Myocyte (in vitro differentiated cells): ENCODE results near the gene FGF22. TPM values are rescaled to one million over a fixed set of nuclear protein-coding genes. Genes with fewer than 3 reads are reported as not detected.
"Not testable (repeated sequence)": the region's sequence is repeated elsewhere in the genome, so short reads cannot be mapped to it uniquely, and the experiment has no call there.

Experiments
- DNase-seq: peaks from one replicate; pipeline ENCODE4 v3.0.0-alpha.2; 2012; ENCODE audit warnings: low read depth
- total RNA-seq: library from RNA; depleted of rRNA; stranded (reverse); fragments of >200 nt; gene quantifications from 2 replicates; pipeline ENCODE4 v1.2.3, GENCODE V29; 2014

FGF22 gene
- total RNA-seq, 1 donor from 2014 or later: 0.16 TPM

DNA sequence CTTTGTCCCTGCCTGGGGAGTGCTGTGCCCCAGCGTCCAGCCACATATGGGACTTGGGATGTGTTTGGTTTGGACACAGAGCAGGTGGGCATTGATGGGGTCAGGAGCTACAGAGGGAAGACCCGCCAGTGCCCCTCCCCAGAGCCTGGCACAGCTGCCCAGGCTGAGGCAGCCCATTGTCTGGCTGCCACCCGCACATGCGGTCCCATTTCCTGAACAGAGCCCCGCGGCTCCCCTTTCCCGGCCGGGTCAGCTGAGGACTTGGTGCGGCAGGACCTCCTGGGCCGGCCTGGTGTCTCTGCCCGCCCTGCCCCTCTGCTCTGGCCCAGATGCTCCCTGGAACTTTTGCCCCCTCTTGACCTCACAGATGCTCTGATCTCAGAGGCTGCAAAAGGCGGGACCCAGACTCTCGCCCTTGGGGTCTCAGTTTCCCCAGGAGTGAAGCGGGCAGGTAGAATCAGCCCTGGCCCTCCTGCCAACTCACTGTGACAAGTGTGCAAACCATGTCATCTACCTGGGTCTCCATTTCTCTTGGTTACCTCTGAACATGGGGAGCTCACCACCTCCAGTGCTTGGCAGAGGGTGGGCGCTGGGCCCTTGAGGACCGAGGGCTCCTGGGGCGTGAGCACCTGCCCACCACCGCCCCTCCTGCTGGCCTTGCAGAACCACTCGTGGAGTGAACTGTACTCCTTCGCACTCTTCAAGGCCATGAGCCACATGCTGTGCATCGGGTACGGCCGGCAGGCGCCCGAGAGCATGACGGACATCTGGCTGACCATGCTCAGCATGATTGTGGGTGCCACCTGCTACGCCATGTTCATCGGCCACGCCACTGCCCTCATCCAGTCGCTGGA, 32.2 kb upstream of the FGF22 start:
- peak; percentile 20 for DNase-seq

DNA sequence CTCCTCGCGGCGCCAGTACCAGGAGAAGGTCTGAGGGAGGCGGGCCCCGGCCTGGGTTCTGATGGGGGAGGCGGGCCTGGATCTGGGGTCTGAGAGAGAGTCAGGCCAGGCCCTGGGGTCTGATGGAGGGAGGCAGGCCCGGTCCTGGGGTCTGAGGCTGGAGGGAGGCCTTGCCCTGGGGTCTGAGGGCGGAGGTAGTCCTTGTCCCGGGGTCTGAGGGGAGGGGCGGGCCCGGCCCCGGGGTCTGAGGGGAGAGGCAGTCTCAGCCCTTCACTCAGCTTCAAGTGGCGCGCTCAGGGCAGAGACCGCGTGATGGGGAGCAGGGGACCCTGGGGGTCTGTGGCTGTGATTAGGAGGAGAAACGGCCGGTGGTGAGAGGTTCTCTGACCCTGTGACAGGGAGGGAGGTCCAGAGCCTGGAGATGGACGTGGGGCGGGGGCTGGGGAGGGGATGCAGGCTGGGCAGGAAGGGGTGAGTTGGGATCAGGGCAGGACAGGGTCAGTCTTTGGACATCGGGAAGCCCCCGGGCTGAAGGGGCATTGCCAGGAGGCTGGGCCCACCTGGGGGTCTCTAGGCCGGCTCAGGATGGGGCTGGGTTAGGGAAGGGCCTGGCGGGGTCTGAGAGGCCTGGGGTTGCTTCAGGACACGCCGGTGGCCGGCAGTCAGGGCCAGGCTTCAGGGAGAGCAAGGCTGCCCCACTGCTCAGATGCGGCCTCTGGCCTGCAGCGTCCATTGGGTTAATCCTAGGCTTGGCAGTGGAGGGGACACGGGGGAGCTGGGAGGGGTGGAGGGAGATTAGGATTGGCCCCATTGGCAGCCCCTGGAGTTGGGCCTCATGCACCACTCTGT, 31.3 kb upstream of the FGF22 start:
- DNase-seq: no peak

DNA sequence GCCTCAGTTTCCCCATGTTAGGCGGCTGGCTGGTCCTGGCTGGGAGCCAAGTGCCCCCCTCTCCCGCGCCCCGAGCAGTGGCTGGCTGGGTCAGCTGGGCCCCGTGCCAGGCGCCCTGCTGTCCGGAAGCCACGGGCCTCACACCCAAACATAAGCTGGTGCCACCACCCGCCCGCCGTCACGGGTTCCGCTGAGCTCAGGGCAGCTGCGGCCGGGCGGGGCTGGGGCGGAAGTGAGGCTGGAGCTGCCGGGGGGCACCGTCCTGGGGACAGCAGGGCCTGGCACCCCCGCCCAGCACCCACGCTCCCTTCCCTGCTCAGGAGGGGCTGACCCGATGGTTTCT, 30.7 kb upstream of the FGF22 start:
- peak; percentile 79 for DNase-seq

DNA sequence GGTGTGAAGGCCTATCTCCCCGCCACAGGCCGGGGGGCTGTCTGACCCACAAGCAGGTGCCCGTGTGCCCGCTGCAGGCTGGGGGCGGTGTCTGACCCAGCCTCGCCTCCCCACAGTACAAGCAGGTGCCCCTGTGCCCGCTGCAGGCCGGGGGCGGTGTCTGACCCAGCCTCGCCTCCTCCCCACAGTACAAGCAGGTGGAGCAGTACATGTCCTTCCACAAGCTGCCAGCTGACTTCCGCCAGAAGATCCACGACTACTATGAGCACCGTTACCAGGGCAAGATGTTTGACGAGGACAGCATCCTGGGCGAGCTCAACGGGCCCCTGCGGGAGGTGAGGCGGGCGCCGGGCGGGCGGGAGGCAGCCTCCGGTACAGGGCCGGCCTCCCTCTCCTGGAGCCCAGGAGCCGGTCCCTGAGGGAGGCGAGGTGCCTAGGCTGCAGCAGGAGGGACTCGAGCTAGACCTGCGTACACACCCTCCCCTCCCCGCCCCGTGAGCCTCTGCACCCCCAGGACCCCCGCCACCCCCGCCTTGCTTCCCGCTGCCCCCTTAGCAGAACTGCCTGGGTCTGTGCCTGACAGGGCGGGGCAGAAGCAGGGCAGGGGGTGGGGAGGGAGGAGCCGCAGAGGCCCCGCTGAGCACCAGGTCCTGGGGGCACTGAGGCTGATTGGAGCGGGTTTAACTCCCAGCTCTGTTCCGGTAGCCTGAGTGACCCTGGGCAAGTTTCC, 29.4 kb upstream of the FGF22 start:
- peak; percentile 80 for DNase-seq

DNA sequence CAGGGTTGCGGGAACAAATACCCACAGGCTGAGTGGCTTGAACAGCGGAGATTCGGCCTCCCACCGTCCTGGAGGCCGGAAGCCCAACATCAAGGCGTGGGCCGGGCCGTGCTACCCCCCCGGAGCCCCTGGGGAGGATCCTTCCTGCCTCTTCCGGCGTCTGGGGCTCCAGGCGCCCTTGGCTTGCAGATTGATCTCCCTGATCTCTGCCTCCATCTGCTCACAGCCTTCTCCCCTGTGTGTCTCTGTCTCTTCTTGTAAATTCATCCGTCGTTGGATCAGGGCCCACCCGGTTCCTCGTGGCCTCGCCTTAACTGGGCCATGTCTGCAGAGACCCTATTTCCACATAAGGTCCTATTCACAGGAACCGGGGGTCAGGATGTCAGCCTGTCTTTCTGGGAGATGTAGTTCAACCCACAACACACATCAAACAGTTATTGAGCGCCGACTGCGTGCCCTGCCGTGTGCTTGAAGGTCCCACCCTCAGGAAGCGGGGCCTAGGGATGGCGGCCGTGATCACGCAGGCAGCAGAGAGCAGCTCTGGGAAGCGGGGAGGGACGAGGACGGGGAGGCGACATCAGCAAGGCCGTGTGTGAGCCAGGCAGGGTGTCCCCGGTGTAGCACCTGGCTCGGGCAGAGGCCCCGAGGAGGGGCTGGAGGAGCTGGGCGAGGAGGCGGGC, 28.7 kb upstream of the FGF22 start:
- DNase-seq: peak; percentile 86

DNA sequence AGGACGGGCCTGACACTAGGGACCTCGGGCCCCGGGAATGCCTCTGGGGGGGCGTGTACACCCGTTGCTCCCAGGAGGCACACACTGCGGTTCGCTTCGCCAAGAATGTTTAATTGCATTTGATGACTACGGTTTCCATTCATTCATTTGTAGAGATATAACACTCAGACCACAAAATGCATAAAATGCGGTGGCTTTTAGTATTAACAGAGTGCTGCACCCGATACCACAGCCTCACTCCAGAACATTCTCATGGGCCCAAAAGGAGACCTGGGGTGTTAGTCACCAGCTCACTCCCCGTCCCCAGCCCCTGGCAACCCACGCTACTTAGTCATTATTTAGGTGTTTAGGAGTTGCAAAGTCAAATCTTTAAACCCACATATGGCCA, 28.2 kb upstream of the FGF22 start:
- DNase-seq: peak; percentile 82

DNA sequence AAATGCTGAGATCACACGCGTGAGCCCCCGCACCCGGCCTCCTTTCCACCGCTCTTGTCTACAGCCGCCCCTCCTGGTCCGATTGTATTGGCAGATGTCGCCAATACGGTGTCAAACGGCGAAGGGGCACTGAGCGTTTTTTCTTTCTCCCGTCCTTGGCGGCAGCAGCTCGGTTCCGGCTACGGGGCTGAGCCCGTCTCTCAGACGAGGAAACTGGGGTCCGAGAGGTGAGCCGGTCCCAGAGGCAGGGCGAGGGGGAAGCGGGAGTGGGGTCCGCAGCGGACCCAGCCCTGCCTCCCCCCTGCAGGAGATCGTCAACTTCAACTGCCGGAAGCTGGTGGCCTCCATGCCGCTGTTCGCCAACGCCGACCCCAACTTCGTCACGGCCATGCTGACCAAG, 26.7 kb upstream of the FGF22 start:
- DNase-seq: no peak

DNA sequence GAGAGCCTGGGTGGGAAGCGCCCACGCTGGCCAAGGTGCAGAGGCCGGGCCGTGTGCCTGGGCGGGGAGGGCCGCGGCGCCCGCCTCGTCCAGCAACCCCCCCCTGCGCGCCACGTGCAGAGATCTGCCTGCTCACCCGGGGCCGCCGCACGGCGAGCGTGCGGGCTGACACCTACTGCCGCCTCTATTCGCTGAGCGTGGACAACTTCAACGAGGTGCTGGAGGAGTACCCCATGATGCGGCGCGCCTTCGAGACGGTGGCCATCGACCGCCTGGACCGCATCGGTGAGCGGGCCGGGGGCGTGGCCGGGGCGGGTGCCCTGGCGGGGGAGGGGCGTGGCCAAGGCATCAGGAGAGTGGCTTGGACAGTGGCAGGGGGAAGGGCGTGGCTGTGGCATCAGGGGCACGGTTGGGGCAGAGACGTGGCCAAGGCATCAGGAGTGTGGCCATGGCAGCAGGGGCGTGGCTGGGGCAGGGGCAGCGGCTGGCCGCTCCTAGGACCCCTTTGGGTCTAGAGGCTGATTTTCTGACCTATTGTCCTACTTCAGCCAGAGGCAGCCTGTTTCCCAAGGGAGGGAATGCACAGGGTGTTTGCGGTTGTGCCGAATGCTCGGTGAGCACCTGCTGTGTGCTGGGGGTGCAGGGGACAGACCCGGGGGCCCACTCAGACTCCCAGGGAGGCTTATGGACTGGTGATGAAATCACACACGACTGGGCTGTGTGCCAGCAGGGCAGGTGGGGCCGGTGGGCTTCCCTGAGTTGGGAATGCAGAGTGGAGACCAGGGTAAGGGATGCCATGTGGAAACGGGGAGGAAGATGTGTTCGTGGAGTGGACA, 25.7 kb upstream of the FGF22 start:
- DNase-seq: no peak

DNA sequence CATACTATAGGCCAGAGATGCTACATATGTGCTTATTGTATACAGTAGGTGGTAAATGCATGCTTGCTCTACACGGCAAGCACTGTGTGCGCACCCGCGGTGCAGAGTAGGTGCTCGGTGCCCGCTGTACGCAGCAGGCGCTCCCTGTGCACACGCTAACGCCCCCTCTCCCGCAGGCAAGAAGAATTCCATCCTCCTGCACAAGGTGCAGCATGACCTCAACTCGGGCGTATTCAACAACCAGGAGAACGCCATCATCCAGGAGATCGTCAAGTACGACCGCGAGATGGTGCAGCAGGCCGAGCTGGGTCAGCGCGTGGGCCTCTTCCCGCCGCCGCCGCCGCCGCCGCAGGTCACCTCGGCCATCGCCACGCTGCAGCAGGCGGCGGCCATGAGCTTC, 24.1 kb upstream of the FGF22 start:
- DNase-seq: no peak

DNA sequence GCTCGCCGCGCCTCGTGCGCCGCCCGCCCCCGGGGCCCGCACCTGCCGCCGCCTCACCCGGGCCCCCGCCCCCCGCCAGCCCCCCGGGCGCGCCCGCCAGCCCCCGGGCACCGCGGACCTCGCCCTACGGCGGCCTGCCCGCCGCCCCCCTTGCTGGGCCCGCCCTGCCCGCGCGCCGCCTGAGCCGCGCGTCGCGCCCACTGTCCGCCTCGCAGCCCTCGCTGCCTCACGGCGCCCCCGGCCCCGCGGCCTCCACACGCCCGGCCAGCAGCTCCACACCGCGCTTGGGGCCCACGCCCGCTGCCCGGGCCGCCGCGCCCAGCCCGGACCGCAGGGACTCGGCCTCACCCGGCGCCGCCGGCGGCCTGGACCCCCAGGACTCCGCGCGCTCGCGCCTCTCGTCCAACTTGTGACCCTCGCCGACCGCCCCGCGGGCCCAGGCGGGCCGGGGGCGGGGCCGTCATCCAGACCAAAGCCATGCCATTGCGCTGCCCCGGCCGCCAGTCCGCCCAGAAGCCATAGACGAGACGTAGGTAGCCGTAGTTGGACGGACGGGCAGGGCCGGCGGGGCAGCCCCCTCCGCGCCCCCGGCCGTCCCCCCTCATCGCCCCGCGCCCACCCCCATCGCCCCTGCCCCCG, 23.5 kb upstream of the FGF22 start:
- DNase-seq: no peak

DNA sequence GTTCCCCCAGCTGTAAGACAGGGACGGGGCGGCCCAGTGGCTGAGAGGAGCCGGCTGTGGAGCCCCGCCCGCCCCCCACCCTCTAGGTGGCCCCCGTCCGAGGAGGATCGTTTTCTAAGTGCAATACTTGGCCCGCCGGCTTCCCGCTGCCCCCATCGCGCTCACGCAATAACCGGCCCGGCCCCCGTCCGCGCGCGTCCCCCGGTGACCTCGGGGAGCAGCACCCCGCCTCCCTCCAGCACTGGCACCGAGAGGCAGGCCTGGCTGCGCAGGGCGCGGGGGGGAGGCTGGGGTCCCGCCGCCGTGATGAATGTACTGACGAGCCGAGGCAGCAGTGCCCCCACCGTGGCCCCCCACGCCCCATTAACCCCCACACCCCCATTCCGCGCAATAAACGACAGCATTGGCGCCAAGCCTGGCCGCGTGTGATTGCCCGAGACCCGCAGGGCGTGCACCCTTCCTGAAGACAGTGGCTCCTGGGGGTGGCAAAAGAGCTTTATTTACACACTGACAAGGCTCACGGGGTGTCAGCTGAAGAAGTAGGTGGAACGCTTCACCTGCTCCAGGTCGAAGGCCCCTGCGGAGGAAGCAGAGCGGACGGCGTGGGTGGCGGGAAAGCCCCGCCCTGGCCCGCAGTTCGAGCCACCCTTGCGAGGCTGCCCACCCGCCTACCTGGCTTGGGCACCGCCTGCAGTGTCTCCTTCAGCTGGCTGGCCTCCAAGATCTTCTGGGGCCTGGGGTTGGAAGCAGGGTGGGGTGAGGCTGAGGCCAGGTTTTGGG, 22.7 kb upstream of the FGF22 start:
- no peak for DNase-seq

DNA sequence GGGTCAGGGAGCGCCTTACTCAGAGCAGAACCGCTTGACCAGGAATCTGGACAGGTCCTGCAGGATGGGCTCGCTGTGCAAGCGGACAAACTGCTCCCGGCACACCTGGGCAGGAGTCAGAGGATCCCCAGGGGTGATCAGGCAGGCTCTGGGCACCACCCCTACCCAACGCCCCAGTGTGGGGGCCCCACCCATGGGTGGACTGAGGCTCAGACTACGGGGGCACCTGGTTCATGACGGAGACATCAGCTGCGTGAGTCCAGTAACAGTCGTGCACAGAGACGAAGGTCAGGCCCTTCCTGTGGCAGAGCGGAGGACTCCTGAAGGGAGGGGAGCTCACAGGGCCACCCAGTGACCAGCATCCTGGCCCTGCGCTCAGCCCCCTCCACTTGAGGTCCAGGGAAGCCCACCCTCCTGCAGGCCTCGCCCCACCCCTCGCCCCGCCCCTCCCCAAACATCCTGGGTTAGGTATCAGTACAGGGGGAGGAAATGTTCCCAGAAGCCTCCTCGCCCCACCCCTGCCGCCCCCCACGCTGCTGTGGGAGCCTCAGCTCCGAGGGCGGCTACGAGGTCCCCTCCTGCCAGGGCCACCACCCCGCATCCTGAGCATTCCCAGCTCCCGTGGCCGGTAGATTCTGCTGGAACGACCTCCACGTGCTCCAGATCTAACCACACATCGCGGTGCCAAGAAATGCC, 22.0 kb upstream of the FGF22 start:
- no peak for DNase-seq

DNA sequence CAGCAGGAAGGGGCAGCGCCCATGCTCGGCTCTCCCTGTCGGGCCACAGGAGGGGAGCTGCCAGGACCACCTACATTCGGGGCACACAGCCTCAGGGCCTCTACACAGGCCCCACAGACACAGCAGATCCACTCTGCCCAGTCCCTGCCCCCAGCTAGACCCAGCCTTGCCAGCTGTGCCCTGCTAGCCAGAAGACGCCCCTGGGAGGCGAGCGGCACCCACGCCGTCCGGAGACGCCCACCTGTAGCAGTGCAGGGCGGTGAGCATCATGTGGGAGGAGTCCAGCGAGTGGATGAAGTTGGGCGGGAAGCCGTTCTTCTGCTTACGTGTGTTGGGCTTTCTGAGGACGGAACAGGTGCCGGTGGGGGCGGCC, 21.4 kb upstream of the FGF22 start:
- DNase-seq: no peak

DNA sequence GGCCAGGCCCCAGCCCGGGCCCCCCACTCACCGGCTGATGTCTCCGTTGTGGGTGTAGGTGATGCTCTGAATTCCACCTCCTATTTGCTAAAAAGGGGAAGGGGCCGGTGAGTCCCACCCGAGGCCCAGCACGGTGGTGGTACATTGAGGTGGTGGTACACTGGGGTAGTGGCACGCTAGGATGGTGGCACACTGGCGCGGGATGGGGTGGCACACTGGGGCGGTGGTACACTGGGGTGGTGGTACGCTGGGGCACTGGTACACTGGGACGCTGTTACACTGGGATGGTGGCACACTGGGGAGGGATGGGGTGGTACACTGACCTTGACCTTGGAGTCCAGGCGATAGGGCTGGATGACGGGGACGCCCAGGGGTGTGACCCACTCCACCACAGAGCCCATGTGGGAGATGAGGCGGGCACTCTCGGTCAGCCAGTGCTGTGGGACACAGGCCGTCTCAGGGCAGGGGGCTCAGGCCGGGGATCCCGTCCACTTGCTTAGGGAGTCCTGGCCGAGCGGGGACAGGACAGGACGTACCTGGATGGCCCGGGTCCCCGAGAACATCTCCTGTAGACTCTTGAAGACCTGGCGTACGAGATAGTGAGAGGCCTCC, 20.9 kb upstream of the FGF22 start:
- DNase-seq: no peak

DNA sequence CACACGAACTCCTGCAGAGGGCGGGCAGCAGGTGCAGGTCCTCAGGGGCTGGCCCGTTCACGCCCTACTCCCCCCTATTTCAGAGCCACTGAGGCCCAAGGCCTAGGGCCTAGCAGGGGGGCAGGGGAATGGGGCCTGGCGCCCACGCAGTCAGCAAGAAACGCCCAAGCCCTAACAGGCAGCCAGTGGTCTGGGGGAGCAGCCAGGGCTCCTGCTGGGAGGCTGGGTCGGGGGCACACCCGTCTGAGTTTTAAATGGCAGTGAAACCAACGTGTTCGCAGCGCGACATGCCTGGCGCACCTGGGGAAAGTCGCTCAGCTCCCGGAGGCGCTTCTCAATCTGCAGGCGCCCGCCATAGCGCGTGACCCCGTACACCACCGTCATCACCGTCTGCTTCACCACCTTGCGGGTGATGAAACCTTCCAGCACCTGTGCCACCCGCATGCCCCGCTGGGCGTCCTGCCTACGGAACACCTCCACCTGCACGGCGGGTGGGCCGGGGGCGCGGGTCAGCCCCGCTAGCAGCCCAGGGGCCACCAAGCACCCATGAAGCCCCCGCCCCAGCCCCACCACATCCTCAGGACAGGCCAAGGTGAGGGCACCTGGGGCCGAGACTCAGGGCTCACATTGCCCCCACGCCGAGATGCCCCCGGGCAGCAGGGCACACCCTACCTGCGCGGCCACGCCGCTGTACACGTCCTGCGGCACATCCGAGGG, 20.2 kb upstream of the FGF22 start:
- DNase-seq: no peak

DNA sequence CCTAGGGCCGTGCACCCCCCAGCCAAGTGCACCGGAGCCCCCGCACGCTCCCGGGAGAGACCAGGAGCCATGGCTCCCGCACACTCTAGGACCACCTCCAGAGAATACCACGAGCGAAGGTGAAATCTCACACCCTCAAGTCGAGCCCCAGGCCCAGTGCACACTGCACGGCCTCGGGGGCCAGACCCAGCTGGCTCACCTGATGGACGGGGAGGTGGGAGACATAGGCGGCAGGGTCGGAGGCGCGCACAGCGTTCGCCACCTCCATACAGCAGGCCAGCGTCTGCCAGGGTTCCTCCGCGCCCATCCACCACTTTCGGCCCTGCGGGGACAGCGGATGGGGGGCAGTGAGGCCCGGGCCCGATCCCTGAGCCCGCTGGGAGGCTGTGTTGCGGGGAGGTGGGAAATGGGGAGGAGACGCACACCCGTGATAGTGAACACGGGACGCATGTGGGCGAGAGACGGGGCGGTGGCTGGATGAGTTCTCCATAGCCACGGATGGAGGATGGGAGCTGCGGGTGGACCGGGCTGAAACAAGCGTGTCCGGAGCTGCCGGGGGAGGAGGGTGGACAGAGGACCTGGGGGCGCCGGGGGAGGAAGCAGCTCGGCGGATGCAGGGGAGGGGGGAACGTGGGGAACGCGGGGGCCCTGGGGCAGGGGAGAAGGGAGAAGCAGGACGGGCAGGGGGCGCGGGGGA, 19.4 kb upstream of the FGF22 start:
- DNase-seq: no peak

DNA sequence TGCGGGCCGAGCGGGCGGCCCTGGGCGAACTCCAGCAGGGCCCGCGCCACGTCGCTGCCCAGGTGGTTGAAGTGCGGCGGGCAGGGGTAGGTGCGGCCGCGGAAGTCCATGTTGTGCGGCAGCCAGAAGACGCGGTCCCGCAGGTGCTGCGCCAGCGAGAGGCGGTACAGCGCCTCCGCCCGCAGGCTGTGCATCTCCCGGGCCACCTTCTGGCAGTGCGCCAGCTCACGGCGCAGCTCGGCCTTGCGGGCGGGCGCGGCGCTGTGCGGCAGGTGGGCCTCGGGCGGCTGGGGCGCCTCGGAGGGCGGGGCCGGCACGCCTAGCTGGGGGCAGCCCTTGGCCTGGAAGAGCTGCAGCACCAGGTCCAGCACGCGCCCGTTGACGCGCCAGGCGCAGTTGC, 18.5 kb upstream of the FGF22 start:
- DNase-seq: not testable (repeated sequence)
